GM12892 (cell line): ENCODE data around the gene SLC44A3.

Experiments used
- POLR2A ChIP-seq: IDR thresholded peaks from 2 replicates; pipeline ENCODE4 v1.6.1; 2011; ENCODE audit warnings: low read depth, low read length, control low read depth
- POLR2AphosphoS5 ChIP-seq: IDR thresholded peaks from 2 replicates; pipeline ENCODE4 v1.6.1; 2011; ENCODE audit warnings: low read depth, low read length, control low read depth

GRCh38 chr1:94851571-94851970 lies 31.4 kb downstream of the SLC44A3 start:
- no peak for TF ChIP-seq POLR2A
- no peak for TF ChIP-seq POLR2AphosphoS5
